Kidney (tissue), 14 donors: ENCODE data around the gene OPTC. TPM values are rescaled to one million over a fixed set of nuclear protein-coding genes. Genes with fewer than 3 reads are reported as not detected.
A peak's percentile ranks its signal among the peaks of the same experiment; 100 is the strongest.

Experiments
- DNase-seq, 5 donors: peaks; one replicate each; pipeline ENCODE4 v3.0.0-alpha.2; 2013 to 2020
- FAIRE-seq: peaks from 2 replicates; lab custom pipeline; 2012; peaks lifted over from hg19 to GRCh38; lab: Jason Lieb, UNC
- H3K27ac ChIP-seq, 2 donors: one replicate each; pipeline ENCODE4 v1.7.0; 2013; ENCODE audit warnings: low read depth in 2 of 2, low read length in 2 of 2, inconsistent platforms in 1 of 2
- H3K27me3 ChIP-seq: one replicate; pipeline ENCODE4 v1.7.1; 2013; ENCODE audit warnings: low read length, inconsistent platforms; ENCODE audit not compliant: control insufficient read depth, insufficient read depth
- H3K36me3 ChIP-seq, 3 donors: one replicate each; pipeline versions ENCODE4 v1.7.0 to v1.7.1; 2013; ENCODE audit warnings: low read length in 3 of 3, control low read depth in 1 of 3, inconsistent platforms in 1 of 3; ENCODE audit not compliant: insufficient read depth in 3 of 3, control insufficient read depth in 2 of 3
- H3K4me1 ChIP-seq, 3 donors: one replicate each; pipeline versions ENCODE4 v1.7.0 to v1.7.1; 2013; ENCODE audit warnings: low read length in 3 of 3, inconsistent platforms in 1 of 3, low read depth in 1 of 3; ENCODE audit not compliant: control insufficient read depth in 2 of 3, insufficient read depth in 2 of 3
- H3K4me3 ChIP-seq, 3 donors: one replicate each; pipeline versions ENCODE4 v1.7.0 to v1.8.1; 2013; ENCODE audit warnings: low read length in 3 of 3, control low read depth in 1 of 3, inconsistent platforms in 1 of 3
- H3K9ac ChIP-seq, 3 donors: one replicate each; pipeline versions ENCODE4 v1.7.0 to v1.7.1; 2013; ENCODE audit warnings: low read length in 3 of 3, control low read depth in 1 of 3, inconsistent platforms in 1 of 3
- H3K9me3 ChIP-seq, 3 donors: one replicate each; pipeline versions ENCODE4 v1.7.0 to v1.7.1; 2013; ENCODE audit warnings: low read length in 3 of 3, control low read depth in 1 of 3, inconsistent platforms in 1 of 3; ENCODE audit not compliant: control insufficient read depth in 2 of 3, insufficient read depth in 1 of 3
- intact Hi-C: fragments of 100-400 bp; cut with DNase I; formaldehyde crosslinking; loops from one replicate; pipeline ENCODE4 v1.11.1; 2022
- polyA plus RNA-seq: library from polyadenylated mRNA; stranded (reverse); fragments of 350-450 nt; fragmentation: Illumina TruSeq; extraction: RNeasy Lipid Tissue Mini Kit (QIAGEN cat#74804); gene quantifications from one replicate; pipeline ENCODE4 v1.2.3, GENCODE V29; 2014; ENCODE audit warnings: low read depth, low replicate concordance; ENCODE audit not compliant: insufficient read depth
- total RNA-seq: library from RNA; stranded (reverse); fragmentation: NEBNext Ultra II Directional; extraction: Animal tissue kit (Norgen Biotek cat#: 25700); gene quantifications from one replicate; pipeline ENCODE4 v1.2.1, GENCODE V29; 2021
- TF ChIP-seq, protein P1 (sequence below): IDR thresholded peaks from 3 replicates; pipeline ENCODE4 v1.5.1; 2012; ENCODE audit warnings: mild to moderate bottlenecking, moderate library complexity, borderline replicate concordance; ENCODE audit not compliant: insufficient read depth; ENCODE audit errors: extremely low read depth
- donor health status: control.
- donor health status: control.
- donor health status: control.
- donor health status: control.
- donor health status: control.
- donor health status: DM: yes; HTN: yes; CAD: no.
- donor health status: Normal renal cell carcinoma (clear cell type).

Gene OPTC
- total and polyA plus RNA-seq, 2 donors from 2014 or later, result not detected

GRCh38 chr1:203473781-203474305 is 20.1 kb upstream of the OPTC start:
- DNase-seq (peak in 1 of 5 donors; percentile 4), FAIRE-seq (no peak)
- no peaks in the 10 kb centered on the region for H3K9me3 ChIP-seq
- no peak overlapping the region for H3K27ac ChIP-seq
- no peak overlapping the region for H3K4me3 ChIP-seq
- intact Hi-C loops, result no loop called here
- TF ChIP-seq, protein P1, sequence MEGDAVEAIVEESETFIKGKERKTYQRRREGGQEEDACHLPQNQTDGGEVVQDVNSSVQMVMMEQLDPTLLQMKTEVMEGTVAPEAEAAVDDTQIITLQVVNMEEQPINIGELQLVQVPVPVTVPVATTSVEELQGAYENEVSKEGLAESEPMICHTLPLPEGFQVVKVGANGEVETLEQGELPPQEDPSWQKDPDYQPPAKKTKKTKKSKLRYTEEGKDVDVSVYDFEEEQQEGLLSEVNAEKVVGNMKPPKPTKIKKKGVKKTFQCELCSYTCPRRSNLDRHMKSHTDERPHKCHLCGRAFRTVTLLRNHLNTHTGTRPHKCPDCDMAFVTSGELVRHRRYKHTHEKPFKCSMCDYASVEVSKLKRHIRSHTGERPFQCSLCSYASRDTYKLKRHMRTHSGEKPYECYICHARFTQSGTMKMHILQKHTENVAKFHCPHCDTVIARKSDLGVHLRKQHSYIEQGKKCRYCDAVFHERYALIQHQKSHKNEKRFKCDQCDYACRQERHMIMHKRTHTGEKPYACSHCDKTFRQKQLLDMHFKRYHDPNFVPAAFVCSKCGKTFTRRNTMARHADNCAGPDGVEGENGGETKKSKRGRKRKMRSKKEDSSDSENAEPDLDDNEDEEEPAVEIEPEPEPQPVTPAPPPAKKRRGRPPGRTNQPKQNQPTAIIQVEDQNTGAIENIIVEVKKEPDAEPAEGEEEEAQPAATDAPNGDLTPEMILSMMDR, result no peak
- H3K4me1 ChIP-seq, result peaks cover 0 to 6% (median 4%) of the 10 kb centered on the region in 3 donors
- no peaks in the 10 kb centered on the region for H3K27me3 ChIP-seq
- H3K9ac ChIP-seq, result no peak overlapping the region
- no peaks in the 10 kb centered on the region for H3K36me3 ChIP-seq

DNA sequence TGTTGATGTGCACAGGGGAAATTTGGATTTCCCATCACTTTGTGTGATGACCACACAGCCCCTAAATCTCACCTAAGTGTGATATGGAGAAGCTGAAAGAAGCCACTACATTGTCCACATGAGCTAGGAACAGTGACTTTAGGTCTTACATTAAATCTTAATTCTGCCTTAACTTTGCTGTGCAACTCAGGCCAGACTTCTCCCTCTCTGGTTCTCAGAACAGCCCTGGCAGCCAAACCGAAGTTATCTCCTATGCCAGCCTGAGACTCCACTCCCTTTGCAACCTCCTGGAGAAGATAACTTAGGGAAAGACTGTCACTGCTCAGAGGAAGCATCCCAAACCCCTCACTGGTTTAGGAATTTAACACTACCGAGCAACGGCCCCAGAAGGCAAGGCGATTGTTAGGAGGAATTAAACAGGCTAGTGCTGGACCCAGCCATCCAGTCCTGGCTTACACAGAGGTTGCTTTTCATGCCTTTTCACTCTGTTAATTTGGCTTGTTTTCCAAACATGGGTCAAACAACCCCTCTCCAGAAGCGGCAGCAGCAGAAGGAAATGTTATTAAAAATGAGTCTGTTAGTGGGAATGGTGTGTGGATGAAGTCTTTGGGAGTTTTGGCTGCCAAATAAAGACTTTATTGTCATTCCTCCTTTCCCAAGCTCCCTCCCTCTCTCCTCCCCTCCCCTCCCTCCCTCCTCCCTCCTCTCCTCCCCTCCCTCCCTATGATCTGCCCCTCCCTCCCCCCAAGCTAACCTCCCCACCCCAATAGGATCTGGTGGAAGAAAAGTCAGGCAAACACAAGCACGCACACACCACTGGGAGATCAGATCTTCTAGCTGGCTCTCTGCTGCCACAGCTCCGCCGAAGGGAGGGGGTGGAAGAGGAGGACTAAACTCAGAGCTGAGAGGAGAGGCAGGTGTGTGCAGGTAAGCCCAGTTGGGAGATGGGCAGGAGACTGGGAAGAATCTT is 18.7 kb upstream of the OPTC start, which contains the start of gene PRELP:
TSS of gene PRELP (plus strand) at position 795 of the 970 bp plus-strand sequence. CDS start 7,379 bp downstream, outside the sequence.
- intact Hi-C loops, result no loop called here
- H3K9ac ChIP-seq, result no peak within 1 kb of the TSS
- peaks cover 0 to 6% (median 4%) of the 10 kb centered on the region in 3 donors for H3K4me1 ChIP-seq
- no peaks in the 10 kb centered on the region for H3K9me3 ChIP-seq
- H3K27ac ChIP-seq, result peak within 1 kb of the TSS; percentile 40 to 66
- H3K27me3 ChIP-seq, result no peaks in the 10 kb centered on the region
- FAIRE-seq (no peak), DNase-seq (peak in 4 of 5 donors; percentile 47 to 75 (median 54))
- H3K4me3 ChIP-seq, result peak within 1 kb of the TSS; percentile 42 to 48 (median 46)
- TF ChIP-seq, protein P1, result no peak
- no peaks in the 10 kb centered on the region for H3K36me3 ChIP-seq

GRCh38 chr1:203476216-203476814 is 17.6 kb upstream of the OPTC start:
- Histone ChIP-seq H3K4me3 (peak overlapping the region; percentile 42 to 48 (median 46)), H3K27ac (no peak overlapping the region), H3K36me3 (no peaks in the 10 kb centered on the region), H3K27me3 (no peaks in the 10 kb centered on the region), H3K4me1 (peaks cover 0 to 6% (median 6%) of the 10 kb centered on the region in 3 donors), H3K9ac (no peak overlapping the region), H3K9me3 (no peaks in the 10 kb centered on the region)
- FAIRE-seq, result no peak
- intact Hi-C loops, result no loop called here
- TF ChIP-seq, protein P1, result no peak
- DNase-seq, result peak in 1 of 5 donors; percentile 5
